Kidney tubule cell (primary cell): ENCODE measurements around the gene SLC7A1.
A peak's percentile ranks its signal among the peaks of the same experiment; 100 is the strongest.

Source experiments
- DNase-seq: peaks from one replicate; pipeline ENCODE4 v3.0.0-alpha.2; 2018; ENCODE audit warnings: low spot score

SLC7A1 gene

DNA sequence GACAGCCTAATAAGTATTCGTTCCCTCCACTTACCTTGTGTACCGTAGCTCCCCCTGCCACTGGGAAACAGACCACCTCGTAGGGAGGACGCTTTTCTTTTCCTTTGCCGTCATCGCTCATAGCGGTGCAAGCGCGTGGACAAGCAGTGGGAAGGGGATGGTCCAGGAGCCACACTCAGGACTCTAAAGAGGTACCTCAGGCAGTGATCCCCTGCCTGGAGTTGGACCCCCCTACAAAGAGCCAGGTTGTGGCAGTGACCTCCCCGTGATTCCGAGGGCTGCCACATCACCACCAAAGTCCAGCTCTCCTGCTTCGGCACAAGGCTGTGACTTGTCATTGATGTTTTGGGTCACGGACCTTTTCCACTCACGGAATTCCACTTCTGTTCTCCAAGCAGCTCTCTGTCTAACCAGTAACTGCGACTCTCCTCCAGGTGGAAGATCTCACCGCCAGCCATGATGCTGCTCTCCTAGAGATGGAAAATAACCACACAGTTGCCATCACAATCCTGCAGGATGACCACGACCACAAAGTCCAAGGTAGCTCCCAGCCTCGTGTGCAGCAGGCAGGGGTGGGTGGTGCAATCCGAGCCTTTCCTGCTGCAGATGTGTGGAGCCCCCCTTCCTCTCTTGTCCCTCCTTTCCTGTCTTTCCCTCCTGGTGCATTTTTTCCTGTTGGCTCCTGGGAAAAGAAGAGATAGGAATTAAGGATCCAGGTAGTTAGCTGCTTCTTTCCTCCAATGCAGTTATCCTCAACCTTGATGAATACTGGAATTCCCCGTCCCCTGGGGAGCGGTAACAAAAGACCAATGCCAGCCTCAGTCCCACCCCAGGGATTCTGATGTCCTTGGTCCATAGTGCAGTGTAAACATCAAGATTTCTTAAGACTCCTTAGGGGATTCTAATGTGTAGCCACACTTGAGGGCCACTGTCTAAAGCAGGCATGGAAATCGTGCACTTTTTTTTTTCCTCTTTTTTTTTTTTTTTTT lies 107.7 kb downstream of the SLC7A1 start:
- DNase-seq = no peak

DNA sequence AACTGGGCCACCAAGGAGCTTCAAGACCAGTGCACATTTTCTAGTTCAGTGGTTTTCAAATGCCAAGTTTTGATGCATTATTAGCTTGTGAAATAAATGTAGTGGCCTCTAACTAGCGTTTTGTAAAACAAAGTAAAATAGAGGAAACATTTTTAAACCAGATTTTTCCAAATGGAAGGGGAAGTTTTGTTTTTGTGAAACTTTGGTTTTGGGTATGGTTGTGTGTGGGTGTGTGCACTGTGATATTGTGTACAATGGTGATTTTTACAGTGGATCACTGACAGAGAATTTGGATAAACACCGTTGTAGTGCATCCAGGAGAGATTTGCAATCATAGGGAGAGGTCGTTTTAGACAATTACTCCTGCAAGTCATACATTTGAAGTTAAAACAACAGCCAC lies 108.9 kb downstream of the SLC7A1 start:
- no peak for DNase-seq

DNA sequence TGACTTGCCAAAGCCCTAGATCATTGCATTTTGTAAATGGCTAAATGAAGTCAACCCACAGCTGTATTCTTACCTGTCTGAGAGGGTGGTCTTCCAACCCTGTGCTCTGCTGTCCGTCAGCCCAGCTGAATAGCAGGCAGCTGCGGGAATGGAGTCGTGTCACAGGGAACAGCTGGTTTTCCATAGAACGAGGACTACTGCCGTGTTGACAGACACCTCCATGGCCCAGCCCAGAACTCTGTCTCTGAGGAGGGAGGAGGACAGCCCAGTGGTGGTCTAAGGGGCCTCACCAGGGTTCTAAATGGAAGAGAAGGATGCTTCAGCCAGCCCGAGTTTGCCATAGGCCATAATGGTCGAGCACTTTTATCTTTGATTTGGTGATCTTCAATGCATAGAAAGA lies 110.7 kb downstream of the SLC7A1 start:
- no peak for DNase-seq

DNA sequence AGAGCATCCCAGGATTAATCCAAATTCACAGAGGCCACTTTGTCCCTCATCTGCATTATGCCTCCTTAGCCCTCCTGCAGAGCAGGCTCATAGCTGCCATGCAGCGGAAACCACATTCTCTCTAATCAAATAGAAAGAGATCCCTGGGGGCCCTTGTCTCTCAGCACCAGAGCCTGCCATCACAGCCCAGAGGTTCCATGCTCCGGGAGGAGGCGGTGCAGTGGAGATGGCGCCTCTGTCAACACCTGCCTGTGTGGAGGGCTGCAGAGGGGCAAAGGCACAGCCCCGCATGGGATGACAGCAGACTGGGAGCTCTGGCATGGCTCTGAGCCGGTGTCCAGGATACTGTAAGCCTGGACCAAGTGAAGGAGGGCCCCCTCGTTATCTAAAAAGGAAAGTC lies 111.3 kb downstream of the SLC7A1 start:
- DNase-seq = no peak

DNA sequence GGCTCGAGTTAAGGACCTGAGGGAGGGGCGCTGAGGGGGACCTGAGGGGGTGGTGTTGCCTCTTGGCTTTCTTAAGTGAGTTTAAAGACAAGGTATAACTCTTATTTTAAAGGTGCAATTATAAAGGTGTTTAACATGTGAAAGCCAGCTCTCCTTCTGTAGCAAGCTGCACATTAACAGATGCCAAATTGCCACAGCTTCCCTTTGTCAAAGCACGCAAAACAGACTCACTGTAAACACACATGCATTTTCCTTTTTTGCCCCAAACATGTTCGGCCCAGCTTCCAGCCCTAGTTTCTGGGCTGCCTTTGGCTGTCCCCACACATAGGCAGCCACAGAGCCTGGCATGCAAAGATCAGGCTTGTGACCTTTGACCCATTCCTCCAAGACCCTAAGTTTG lies 111.9 kb downstream of the SLC7A1 start:
- no peak for DNase-seq

DNA sequence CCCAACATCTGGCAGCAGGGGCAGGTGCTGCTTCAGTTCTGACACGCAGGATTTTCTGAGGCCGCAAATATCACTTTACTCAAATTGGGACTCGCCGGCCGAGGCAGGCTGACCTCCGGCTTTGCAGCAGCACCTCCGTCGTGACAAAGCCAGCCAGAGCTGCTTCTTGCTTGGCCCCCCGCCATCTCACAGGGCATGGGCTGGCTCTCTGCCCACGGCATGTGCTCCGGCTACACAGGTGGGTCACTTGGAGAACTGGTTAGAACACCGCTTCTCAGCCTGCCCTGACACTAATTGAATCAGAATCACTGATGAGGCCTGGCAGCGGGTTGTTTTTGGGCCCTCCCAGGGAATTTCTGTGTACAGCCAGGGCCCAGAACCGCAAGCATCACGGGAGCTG lies 112.3 kb downstream of the SLC7A1 start:
- no peak for DNase-seq

DNA sequence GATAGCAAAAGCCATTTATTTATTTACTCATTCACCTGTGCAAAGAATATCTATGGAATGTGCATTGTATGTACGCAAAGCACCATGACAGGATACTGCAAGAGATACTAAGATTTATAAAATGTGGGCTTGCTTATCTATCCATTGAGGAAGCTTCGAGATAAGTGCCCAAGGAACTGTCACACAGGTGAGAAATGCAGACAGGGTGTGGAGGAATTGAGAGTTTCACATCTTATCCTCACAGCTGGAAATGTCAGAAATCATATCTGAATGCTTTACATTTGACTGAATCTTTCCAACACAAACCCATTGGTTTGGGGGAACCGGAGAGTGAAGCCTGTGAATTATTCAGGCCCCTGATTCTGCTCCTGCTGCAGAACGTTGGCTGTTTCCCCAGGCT lies 113.0 kb downstream of the SLC7A1 start:
- no peak for DNase-seq

DNA sequence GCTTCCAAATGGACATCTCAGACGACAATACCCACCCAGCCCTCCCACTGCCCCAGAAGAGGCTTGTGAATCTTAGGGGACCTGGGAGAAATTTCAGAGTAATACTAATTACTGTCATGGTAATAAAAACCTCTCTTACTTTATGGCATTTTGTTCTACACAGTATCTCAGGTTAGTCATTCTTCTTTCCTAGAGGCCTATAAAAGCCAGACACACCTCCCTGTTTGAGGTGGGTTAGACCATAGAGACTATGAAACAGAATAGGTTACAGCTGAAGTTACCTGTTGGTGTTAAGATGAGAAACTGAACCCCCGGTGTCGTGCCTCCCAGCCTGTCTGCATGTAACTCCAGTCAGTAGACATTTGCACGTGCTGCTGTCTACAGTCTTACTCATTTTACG lies 113.9 kb downstream of the SLC7A1 start:
- DNase-seq = no peak

DNA sequence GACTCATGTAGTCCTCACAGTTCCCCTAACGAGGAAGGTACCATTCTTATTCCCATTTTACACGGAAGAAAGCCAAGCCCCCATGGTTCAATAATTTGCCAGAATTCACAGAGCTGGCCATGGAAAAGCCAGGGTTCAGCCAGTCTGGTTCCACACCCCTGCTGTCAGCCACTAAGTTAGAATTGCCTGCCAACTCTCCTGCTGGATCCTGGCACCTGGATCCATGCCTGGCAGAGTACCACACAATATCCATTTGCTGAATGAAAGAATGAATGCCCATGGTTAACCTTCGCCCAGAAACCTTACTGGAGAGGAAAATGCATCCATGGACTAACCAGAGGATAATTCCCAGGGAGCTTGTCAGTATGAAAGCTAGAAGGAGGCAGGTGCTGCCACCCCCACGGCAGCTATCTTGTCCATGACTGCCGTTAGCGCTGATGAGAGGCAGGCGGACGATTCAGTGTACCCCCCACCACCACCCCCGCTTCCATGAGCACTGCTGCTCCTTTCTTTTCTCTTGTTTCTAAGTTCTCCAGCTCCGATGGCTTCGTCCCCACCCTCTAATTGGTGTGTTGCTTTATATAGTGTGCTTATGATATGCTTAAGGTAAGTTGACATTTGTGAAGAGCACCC lies 114.5 kb downstream of the SLC7A1 start:
- DNase-seq = no peak

DNA sequence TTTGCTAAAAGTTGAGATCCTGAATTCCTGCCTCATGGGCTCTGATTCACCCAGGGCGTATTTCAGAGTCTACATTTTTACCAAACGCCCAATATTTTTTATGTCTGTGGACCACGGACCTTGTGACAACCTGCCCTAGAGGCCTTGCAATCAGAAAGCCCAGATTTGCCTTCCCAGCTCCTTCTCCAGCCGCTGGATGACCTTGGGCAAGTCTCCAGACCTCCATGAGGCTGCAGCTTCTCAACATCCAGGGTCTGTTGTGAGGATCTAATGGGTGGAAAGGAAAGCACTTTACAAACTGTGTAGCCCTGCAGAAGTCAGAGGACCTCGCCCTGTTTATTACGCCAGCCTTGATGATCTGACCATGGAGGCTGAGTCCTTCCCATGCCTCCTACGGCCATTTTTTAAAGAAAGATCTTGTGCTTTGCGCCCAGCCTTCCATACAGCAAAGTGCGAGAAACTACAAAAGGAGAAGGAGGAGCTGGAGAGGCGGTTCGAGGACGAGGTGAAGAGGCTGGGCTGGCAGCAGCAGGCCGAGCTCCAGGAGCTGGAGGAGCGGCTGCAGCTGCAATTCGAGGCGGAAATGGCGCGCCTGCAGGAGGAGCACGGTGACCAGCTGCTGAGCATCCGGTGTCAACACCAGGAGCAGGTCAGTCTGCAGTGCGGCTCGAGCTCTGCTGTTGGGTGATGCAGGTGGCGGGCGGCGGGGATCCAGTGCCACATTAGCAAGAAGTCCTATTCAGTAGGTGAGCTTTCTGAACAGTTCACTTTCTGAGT lies 115.6 kb downstream of the SLC7A1 start:
- DNase-seq = no peak

DNA sequence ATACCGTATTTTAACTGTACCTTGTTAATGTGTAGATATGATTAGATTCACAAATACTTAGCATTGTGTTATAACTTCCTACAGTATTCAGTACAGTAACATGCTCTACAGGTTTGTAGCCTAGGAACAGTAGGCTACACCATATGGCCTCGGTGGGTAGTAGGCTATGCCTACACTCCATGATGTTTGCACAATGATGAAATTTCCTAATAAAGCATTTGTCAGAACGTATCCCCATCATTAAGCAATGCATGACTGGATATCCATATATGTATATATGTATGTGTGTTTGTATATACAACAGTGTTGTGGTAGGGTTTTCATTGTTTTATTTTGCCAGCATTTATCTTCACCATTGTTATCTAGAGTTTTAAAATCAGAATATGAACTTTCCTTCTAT lies 119.4 kb downstream of the SLC7A1 start:
- no peak for DNase-seq

DNA sequence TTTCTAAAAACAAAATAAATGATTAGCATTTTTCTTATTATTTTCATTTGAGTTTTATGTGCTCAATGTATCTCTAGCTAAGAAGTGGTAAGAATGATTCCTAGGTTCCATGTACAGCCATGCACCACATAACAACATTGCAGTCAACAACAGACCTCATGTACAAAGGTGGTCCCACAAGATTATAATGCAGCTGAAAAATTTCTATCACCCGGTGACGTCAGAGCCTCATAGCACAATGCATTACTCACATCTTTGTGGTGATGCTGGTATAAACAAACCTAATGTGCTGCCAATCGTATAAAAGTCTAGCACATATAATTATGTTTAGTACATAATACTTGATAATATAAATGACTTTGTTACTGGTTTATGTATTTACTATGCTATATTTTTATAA lies 120.5 kb downstream of the SLC7A1 start:
- no peak for DNase-seq

DNA sequence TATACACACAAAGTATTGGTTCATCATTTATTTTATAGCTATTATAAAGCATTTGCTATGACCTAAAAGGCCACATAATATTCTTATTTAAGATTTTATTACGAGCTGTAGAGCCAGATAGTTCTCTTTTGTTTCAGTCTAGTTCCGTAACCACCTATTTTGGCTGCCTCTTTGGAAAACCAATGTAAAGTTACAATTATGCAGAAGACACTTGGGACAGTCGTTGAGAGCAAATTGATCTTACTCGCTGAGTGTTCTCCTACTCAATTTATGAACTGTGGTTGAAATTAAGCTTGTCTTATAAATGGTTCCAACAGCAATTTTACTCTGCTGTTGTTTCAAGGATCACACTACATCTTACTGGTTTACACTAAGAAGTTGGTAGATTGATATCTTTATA lies 122.3 kb downstream of the SLC7A1 start:
- no peak for DNase-seq

DNA sequence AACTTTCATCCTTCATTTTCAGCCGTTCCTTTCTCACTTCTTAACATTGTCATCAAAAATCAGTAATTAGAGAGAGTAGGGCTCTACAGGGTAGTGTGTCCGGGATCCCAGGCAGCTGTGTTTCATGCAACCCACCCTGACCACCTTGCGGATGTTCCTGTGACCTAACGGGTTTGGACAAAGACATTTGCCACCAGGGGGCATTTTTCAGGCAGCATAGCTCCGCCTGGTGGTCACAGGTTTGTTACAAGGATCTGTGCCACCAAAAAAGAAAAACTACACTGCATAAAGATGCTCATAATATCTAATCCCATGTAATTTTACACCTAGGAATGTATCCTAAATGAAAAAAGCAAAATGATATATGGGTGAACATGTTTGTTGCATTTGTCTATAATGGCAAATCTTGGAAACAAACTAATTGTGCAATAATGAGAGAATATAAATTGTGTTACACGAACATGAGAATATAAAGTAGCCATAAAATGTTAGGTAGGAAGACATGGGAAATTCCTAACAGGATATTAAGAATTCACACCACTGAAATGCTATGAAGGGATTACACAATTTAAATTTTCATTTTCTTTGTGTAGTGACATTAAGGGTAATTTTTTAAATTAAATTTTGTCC lies 123.0 kb downstream of the SLC7A1 start:
- DNase-seq = peak; percentile 55

DNA sequence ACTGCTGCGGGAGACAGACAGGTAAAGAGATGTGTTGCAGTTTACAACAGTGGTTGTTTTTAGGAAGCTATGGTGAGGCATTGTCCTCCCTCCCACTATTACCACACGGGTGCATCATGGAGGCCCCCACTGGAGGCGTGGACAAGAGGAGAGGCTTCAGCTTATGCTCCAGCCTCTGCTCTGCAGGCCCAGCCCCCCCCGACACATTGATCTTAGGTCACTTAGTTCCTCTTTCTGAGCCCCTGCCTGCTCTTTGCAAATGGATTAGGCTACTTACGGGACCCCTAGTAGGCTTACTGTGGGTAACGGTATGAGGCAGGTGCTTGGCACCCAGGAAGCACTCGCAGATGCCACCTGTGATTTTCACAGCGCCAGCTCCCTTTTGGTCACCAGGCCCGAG lies 123.9 kb downstream of the SLC7A1 start:
- DNase-seq = no peak

DNA sequence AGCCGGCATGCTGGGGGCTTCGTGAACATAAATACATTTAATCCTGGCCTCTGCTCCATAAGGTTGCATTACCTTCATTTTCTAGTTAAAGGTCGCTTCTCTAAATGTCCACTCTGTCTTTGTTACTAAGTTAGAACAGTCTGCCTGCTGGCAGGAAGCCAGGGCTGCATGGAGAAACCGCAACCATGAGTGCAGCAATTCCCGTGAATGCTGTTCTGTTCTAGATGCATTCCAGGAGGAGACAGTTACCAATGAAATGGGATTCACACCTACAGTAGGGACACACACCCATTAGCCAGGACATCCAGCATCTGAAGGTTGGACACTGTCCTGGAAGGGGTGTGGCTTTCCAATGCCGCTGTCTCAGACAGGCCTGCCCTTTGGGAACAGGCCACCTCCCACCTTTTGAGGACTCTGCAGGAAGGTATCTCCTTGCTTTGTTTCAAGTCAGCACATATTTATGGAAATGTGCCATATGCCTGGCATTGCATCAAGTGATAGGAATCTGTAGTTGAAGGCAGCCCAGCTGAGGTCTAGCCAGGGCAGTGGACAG lies 129.7 kb downstream of the SLC7A1 start:
- peak; percentile 76 for DNase-seq

DNA sequence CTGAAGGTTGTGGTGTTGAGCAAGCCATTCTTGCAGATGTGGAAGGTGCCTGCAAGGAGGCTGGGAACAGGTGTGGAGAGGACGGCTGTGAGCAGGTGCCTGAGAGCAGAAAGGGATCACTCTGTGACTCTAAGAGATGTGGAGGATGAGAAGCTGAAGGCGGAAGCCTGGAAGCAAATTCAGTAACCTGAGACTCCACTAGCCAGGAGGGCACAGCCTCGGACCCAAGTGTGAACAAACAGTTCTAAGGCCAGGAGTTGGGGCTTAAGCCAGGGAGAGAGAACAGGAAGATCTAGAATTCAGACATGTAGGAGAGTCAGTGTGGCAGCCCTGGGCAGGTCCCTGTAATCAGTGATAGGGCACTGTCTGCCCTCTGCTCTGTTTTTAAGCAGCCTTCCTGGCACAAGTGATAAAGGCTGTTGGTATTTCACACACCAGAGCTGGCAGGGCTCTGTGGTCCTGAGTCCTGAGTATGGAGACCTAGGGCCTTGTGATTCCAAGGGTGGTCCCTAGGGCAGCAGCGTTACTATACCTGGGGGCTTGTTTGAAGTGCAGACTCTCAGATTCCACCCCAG lies 131.3 kb downstream of the SLC7A1 start:
- no peak for DNase-seq

DNA sequence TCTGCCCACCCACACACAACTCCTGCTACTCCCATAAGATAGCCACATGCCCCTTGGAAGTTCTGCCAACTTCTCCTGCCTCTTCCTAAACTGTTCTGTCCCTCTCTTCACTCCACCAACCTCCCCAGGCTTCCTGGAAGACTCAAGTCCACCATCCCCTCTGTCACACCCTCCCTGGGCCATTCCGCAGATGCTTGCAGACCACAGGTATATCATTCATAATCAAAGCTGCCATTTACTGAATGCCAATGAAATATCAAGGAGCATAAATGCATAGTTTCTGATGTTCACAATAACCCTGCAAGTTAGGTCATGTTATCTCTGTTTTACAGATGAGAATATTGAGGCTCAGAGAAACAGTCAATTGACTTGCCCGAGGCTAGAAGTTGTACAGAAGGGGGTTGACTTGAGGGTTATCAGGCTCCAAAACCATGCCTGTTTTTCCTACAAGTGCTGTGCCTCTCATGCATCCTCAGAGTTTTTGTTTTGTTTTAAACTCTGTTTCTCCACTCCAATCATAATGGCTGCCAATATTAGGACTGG lies 135.6 kb downstream of the SLC7A1 start:
- DNase-seq = no peak
